Posterior vena cava (tissue), 2 donors: ENCODE measurements around the gene SNAI1. TPM values are rescaled to one million over a fixed set of nuclear protein-coding genes. Genes with fewer than 3 reads are reported as not detected.
"Not testable (repeated sequence)": the region's sequence is repeated elsewhere in the genome, so short reads cannot be mapped to it uniquely, and the experiment has no call there.

Experiments
- DNase-seq: peaks from one replicate; pipeline ENCODE4 v3.0.0-alpha.2; 2020; ENCODE audit warnings: low spot score
- intact Hi-C, 2 donors: fragments of 100-400 bp; cut with DNase I; formaldehyde crosslinking; loops; one replicate each; pipeline versions ENCODE4 v1.14.1 to v1.14.2; 2022 to 2023
- total RNA-seq, 2 donors: library from RNA; stranded (reverse); fragmentation: NEBNext Ultra II Directional; extraction: Animal tissue kit (Norgen Biotek cat#: 25700); gene quantifications; one replicate each; pipeline ENCODE4 v1.2.1, GENCODE V29; 2021
- donor health status: DM: yes; HTN: yes; CAD: no.
- donor health status: DM: yes; HTN: yes; CAD: no.

The SNAI1 gene
- total RNA-seq, 2 donors from 2014 or later, result 8.6 to 8.9 TPM

DNA sequence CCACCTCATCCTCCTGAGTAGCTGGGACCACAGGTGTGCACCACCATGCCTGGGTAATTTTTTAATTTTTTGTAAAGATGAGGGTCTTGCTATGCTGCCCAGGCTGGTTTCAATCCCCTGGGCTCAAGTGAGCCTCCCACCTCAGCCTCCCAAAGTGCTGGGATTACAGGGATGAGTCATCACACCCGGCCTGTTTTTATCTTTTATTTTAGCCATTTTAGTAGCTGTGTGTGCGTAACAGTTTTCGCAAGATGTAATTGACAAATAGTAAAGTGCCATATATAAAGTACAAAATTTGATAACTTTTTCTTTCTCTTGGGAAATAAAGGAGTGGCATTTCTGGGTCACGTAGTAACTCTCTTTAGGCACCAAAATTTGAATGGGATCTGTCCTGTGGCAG lies 21.4 kb downstream of the SNAI1 start:
- no peak for DNase-seq
- intact Hi-C loops, result no loop called here

DNA sequence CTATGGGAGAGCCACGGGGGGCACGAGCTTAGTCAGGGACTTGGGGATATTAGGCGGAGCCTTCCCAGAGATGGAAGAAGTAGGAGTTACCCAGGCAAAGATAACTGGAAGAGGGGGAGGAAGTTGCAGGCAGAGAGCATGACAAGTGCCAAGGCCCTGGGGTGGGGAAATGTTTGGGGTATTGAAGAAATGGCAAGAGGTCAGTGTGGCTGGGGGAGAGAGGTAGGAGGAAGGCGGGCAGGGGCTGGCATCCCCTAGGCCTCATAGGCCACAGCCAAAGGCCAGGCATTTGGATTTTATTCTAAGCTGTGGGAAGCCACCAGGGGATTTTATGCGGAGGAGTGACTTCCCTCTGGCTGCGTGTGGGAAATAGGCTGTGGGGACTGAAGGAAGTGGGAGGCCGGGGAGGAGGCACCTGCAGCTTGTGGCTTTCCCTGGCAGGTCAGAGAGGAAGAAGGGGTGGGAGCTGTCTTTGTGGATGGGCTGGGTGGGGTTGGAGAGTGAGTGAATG lies 22.7 kb downstream of the SNAI1 start:
- intact Hi-C loops, result no loop called here
- DNase-seq, result no peak

DNA sequence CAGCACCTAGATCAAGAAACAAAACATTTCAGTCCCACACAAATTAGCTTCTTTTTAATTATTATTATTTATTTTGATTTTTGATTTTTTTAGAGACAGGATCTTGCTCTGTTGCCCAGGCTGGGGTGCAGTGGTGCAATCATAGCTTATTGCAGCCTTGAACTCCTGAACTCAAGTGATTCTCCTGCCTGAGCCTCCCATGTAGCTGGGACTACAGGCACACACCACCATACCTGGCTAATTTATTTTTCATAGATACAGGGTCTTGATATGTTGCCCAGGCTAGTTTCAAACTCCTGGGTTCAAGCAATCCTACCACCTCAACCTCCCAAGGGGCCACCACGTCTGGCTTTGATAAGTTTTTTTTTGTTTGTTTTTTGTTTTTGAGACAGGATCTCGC lies 24.6 kb downstream of the SNAI1 start:
- no peak for DNase-seq
- intact Hi-C loops, result no loop called here

DNA sequence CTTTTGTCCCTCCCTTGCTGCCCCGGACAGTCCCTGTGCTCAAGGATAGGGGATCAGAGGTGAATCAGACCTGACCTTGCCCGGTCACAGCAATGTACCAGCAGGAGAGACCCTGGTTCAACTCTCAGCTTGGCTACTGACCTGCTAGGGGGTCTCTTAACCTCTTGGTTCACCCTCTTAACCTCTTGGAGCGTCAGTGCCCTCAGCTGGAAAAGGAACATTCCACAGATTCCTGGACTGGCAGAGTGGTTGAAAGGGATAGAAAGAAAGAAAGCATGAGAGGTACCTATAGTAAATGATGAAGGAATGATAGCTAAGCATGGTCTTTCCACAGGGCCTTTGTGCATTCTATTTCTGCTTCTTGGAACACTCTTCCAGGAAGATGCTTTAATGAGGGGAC lies 25.2 kb downstream of the SNAI1 start:
- intact Hi-C loops, result no loop called here
- DNase-seq, result no peak

DNA sequence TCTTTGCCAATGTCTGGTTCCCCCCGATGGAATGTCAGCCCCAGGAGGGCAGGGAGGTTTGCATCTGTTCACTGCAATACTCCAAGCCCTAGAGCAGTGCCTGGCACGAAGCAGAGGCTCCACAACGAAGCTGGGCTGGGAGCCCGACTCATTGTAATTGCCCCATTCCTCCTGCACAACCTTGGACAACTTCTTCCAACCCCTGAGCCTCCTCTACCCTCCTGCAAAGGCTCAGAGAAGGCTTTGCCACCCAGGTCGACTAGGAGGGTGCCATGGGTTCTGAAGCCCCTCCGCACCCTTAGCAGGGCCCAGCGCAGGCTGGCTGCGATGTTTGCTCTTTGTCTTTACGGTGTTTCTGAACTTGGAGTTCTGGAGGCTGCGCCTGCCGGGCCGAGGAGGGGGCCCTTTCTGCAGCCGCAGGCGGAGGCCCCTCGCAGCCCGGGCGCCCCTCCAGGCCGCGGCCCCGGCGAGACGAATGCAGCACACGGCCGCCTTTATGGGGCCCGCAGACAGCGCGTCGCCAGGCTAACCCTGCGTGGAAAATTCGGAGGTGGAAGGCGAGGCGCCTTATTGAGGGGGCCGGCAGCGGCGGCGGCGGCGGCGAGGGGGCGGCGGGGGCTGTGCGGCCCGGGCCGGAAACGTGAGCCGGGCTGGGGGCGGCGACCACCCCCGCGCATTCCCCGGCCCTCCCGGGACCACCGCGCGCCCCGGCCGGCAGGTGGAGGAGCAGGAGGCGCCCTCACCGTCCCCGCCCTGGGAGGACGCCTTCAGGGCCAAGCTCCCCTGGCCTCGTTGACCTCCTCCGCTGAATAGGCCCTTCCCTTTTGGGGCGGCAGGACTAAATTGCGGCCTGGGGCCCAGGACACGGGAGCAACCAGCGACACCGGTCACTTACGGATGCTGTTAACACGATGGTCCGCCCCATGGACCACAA lies 27.0 kb downstream of the SNAI1 start:
- intact Hi-C loops, result no loop called here
- no peak for DNase-seq

DNA sequence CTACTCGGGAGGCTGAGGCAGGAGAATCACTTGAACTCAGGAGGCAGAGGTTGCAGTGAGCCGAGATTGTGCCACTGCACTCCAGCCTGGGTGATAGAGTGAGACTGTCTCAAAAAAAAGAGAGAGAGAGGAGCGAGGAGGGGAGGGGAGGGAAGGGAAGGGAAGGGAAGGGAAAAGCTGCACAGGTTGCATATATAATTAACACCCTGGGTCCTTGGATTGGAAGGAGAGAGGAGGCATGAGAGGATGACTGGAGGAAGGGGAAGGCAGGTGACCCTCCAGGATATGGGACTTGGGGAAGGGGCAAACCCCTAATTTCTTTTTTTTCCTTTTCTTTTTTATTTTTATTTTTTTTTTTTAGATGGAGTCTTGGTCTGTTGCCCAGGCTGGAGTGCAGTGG lies 28.8 kb downstream of the SNAI1 start:
- intact Hi-C loops, result not testable (repeated sequence)

DNA sequence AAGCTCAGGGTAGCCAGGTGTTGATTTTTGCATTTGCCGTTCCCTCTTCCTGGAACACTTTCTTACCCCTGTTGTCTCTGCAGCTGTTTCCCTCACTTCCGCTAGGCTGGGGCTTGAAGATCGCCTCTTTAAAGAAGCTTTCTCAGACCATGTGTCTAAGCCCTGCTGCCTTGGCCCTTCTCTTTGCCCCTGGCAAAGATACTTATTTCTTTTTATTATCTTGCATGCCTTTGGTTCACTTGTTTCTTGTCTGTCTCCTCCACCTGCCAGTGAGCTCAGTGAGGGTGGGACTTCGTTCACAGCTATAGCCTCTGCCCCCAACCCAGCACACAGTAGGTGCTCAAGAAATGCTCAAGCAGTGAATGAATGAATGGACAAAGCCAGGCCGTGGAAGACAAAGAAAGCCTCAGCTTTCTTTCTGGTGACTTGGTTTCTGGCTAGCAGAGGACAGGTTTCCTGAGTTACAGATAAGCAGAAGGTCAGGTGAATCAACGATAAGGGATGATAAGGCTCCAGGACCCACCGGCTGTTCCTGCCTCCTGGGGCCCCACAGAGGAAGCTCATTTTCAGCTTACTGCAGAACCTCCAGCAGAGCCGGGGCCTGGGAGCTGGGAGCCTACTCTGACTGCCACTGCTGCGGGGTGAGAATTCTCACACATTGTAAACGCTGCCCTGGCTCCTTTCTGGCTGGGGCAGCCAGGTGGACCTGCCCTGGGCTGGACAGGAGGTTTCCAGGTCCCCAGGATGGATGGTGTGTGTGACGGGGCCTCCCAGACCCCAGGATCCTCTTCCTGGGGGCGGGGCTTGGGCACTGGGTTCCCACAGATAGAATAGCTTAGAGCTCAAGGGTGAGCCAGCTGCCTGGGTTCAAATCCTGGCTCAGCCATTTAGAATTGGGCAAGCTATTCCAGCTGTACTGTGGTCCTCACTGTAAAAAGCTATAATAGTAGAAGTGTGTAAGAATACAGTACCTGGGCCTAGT lies 29.8 kb downstream of the SNAI1 start:
- no peak for DNase-seq
- intact Hi-C loops, result no loop called here

More for the DNA sequence above, 28.8 kb downstream of the SNAI1 start:
- not testable (repeated sequence) for DNase-seq

DNA sequence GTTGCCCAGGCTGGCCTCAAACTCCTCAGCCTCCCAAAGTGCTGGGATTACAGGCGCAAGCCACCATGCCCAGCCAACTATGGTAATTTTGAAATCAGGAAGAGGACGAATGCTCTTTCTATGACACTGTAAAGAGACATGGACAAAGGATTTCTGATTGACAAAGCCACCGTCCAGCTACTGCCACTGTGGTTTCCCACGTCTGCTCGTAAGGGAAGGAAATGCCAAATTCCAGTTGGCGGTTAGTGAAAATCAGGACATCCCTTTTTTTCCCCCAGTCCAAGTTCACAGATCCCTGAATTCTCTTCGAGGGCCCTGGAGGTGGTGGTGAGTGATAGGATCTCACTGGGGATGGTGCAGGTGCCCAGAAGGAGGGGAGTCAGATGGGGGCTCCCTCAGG lies 31.2 kb downstream of the SNAI1 start:
- DNase-seq, result no peak
- intact Hi-C loops, result no loop called here

DNA sequence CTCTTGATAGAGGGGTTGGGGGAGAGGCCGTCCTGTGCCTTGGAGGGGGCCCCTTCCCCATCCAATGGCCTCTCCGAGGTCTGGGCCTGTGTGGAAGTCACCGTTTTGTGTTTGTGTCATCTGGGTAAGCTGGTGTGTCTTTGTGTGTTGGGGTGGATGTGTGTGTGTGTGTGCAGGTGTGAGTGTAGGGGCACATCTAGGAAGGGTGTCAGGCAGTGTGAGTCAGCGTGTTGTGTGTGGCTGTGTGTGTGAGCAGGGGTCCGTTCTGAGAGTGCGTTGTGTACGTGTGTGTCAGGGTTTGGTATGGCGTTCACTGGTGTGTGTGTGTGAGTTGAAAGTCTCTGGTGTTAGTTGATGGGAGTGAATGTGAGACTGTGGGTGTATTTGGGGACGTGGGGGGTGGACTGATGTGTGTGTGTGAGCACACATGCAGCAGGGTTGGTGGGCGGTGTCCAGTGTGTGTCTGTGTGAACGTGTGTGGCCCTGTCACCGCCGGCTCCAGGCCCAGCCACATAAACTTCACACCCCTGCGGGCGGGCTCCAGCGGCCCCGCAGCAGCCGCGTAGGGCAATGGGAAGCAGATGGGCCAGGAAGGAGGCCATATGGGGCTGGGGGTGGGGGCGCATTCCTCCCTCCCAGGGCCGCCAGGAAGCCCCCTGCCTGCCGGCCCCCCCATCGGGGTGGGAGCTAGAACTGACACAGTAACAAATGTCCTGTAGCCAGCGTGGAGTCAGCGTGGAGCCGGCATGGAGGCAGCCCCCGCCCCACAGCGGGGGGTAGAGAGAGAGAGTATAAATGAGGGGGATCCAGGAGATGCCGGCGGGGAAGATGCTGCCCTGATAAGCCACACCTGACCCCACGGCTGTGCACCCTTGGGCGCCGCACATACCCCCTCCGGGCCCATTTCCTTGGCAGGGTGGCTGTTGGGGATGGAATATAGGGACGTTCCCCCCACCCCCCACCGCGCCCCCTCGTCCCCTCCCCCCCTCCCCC lies 32.1 kb downstream of the SNAI1 start:
- DNase-seq, result no peak
- intact Hi-C loops, result no loop called here

DNA sequence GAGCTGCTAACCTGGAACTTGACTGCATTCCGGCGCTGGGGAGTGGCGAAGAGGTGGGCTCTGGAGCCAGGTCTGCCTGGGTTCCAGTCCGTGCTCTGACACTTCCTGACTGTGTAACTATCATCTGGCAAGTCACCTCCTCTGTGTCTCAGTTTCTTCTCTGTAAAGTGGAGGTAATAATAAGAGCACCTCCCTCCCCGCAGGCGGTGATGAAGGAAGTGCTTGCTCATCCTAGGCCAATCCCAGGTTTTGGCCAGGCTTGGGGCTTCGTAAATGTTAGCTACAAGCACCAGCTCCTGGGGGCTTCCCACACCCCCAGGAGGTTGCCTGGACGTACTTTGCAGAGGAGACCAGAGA lies 32.8 kb downstream of the SNAI1 start:
- DNase-seq, result no peak
- intact Hi-C loops, result no loop called here

DNA sequence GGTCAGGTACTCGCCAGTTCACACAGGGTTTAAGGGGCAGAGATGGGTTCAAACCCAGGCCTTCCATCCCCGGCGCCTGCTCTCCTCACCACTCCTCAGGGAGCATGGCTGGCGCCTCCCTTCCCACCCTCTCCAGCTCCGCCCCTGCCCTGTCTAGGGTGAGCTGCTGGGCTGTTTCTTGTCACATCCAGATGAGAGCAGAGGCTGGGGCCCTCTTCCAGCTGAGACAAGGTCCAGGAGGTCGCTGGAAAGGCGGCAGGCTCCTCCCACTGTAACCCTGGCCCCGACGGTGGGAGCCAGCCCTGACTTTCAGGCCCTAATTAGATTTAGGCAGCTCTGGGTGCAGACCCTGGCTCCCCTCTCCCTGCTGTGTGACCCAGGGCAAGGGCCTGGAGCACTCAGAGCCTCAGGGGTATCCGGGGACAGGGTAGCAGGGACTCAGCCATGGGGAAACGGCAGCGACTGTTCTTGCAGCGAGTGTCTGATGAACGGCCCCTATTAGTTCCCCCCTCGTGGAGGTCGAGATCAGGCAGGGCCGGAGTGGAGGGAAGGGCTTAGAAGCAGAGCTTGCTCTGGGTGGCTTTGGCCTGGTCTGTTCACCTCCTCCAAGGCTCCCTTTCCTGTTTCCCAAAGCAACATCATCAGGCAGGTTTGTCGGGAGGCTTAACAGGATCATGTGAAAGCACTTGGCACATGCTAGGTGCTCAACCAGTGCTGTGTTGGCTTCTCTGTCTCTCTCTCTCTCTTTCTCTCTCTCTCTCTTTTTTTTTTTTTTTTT lies 33.4 kb downstream of the SNAI1 start:
- intact Hi-C loops, result no loop called here
- no peak for DNase-seq

DNA sequence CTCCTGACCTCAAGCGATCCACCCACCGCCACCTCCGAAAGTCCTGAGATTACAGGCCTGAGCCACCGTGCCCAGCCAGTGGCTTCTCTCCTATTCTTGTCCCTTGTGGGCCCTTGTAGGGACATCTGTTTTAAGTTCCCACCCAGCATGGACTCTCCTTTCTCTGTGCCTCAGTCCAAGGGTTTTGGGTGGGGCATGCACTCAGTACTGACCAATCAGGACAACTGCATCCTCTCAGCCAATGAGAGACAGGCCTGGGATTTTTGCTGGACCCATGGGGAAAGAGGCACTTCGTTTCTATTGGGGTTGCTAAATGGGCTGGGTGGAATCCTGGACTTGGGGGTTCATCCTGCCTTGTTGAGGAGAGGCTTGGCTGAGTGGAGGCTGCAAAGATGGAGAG lies 34.4 kb downstream of the SNAI1 start:
- intact Hi-C loops, result no loop called here
- DNase-seq, result no peak

DNA sequence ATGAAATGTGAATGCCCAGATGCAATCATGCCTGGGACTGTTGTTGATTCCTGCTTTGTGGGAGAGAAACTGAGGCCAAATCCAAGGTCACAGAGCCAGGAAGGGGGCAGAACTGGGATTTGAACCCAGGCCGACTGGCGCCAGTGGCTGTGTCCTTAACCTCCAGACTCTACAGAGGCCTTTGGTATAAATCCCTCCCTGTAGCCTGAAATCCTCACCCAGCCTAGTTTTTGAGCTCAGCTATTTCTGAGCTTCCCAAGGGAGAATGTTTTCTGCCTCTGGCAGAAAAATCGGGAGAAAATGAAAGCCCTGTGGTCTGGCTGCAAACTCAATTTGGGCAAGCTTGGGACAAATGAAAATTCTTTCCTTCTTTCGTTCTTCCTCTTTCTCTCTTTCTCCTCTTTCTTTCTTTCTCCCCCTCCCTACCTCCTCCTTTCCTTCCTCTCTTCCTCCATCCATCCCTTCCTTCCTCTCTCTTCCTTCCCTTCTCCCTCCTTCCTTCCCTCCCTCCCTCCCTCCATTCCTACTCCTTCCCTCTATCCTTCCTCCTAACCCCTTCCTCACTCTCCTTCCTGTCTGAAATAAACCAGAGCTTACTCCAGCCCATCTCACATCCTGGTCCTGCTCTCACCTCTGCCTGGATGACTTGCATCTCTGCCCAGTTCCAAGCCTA lies 34.9 kb downstream of the SNAI1 start:
- intact Hi-C loops, result no loop called here
- DNase-seq, result no peak

DNA sequence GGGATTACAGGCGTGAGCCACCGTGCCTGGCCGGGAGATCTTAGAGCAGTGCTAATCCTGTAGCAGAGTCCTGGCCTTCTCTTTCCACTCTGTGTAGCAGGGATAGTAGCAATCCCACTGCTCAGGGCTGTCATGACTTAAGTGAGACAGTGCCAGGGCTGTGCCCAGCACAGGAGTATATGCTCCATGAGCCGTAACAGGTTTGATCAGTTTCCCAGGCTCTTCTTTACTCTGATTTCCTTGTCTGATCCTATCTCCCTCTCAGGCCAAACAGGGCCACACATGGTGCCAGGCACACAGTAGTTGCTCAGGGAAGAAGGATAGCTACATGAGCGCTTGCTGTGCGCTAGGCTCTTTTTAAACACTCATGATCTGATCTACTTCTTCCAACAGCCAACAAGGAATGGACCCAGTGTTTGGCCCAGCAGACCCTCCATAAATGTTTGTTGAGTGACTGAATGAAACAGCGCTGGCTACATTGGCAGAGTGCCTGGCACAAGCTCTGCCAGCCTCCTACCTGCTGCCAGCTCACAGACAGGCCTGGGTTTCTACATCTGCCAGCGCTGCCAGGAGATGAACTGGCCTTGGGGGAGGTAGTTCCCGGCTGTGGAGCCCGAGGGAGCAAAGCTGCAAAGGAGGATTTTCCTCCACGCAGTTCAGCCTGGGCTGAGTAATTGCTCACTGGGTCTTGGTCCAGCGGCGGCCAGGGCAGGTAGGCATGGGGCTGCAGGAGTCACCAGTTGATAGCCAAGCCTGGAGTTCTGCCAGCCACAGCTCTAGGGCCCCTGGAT lies 36.9 kb downstream of the SNAI1 start:
- DNase-seq, result no peak
- intact Hi-C loops, result no loop called here

DNA sequence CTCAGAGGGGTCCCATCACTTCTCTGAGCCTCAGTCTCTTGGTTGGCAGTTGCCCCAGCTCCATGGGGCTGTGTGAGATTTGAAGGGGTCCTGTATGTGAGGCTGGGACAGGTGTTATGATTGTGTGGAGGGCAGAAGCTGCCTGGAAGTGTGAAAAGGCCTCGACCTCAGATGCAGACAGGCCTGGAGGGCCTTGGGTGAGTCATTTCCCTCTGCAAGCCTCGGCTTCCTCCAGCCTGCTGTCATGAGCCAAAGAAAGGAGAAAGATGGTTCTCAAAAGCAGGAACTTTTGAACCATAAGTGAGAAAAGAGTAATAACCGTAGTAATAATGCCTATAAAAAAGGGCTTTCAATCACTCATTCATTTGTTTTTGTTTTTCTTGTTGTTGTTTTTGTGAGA lies 37.5 kb downstream of the SNAI1 start:
- no peak for DNase-seq
- intact Hi-C loops, result no loop called here

DNA sequence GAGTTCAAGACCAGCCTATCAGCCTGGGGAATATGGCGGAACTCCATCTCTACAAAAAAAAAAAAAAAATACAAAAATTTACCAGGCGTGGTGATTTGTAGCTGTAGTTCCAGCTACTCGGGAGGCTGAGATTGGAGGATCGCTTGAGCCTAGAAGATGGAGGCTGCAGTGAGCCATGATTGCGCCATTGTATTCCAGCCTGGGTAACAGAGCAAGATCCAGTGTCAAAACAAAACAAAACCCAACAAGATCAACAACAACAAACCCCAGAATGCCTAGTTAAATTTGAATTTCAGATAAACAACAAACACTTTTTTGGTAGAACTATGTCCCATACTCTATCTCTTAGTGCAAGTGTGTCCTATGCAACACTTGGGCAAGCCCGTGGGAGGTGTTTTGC lies 39.9 kb downstream of the SNAI1 start:
- intact Hi-C loops, result no loop called here
- DNase-seq, result no peak
